Measurements from ENCODE around the gene PKP1.

DNA sequence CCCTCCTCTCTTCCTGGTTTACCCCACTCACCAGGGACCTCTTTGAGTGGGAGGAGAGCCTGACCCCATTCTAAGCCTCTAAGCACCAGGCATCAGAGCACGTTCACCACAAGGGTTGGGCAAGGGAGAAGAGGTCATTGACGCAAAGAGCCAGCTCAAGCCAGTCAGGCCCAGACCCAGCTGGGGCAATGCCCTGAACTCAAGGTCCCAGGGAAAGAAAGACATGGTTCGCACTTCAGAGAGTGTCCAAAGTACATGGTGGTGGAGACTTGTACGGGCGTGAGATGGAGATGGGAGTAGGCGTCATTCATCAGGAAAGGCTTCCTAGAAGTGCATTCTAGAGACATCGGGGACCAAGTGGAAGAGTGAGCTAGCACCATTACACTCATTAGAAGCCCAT is 7.2 kb downstream of the PKP1 start:
- TF ChIP-seq POLR2A (IDR thresholded peaks at IDR 0.05; ENCODE audit: low read length) (no peak), GATA1 (IDR thresholded peaks at IDR 0.05; ENCODE audit: low read depth, low read length) (no peak)

All from erythroblast (primary cell).